Neural progenitor cell (in vitro differentiated cells): ENCODE measurements around the gene PLAC1. TPM values are rescaled to one million over a fixed set of nuclear protein-coding genes. Genes with fewer than 3 reads are reported as not detected.

Experiments used
- DNase-seq: peaks from one replicate; pipeline ENCODE4 v3.0.0-alpha.2; 2016; ENCODE audit warnings: low spot score
- H2AFZ ChIP-seq: fragments of 200-600 bp; sonication (generic); replicated peaks from 2 replicates; pipeline ENCODE4 v1.6.1; 2016; ENCODE audit warnings: antibody characterized with exemption
- H3F3A ChIP-seq: fragments of 200-600 bp; sonication (generic); 2 replicates; pipeline ENCODE4 v1.6.1; 2016; ENCODE audit warnings: antibody characterized with exemption, low read depth
- H3K27ac ChIP-seq: fragments of 200-600 bp; sonication (generic); 2 replicates; pipeline ENCODE4 v1.5.1; 2016; ENCODE audit warnings: mild to moderate bottlenecking
- H3K27me3 ChIP-seq: fragments of 200-600 bp; sonication (generic); 2 replicates; pipeline ENCODE4 v1.6.1; 2016; ENCODE audit warnings: mild to moderate bottlenecking, moderate library complexity
- H3K36me3 ChIP-seq: fragments of 200-600 bp; sonication (generic); 2 replicates; pipeline ENCODE4 v1.5.1; 2016
- H3K4me1 ChIP-seq: fragments of 200-600 bp; sonication (generic); 2 replicates; pipeline ENCODE4 v1.6.1; 2016; ENCODE audit warnings: mixed run types
- H3K4me2 ChIP-seq: fragments of 200-600 bp; sonication (generic); 2 replicates; pipeline ENCODE4 v1.6.1; 2016
- H3K4me3 ChIP-seq: fragments of 200-600 bp; sonication (generic); 2 replicates; pipeline ENCODE4 v1.5.1; 2016
- H3K79me2 ChIP-seq: fragments of 200-600 bp; sonication (generic); 2 replicates; pipeline ENCODE4 v1.6.1; 2016; ENCODE audit warnings: low read depth
- H3K9ac ChIP-seq: fragments of 200-600 bp; sonication (generic); 2 replicates; pipeline ENCODE4 v1.6.1; 2016
- H3K9me3 ChIP-seq: fragments of 200-600 bp; sonication (generic); 2 replicates; pipeline ENCODE4 v1.5.1; 2016; ENCODE audit warnings: low read depth
- H4K20me1 ChIP-seq: fragments of 200-600 bp; sonication (generic); 2 replicates; pipeline ENCODE4 v1.6.1; 2016; ENCODE audit warnings: low read depth
- H3K27ac Mint-ChIP-seq: 3 replicates; pipeline ENCODE4 v1.8.0; 2021; ENCODE audit warnings: mixed read lengths
- H3K27me3 Mint-ChIP-seq: 2 replicates; pipeline ENCODE4 v1.8.0; 2022; ENCODE audit warnings: low read depth, mild to moderate bottlenecking, inconsistent platforms, moderate library complexity, mixed read lengths; ENCODE audit not compliant: insufficient read depth
- H3K36me3 Mint-ChIP-seq: 3 replicates; pipeline ENCODE4 v1.8.0; 2021; ENCODE audit warnings: mixed read lengths
- H3K4me1 Mint-ChIP-seq: 3 replicates; pipeline ENCODE4 v1.8.0; 2021; ENCODE audit warnings: mixed read lengths
- H3K4me3 Mint-ChIP-seq: 3 replicates; pipeline ENCODE4 v1.8.0; 2021; ENCODE audit warnings: mild to moderate bottlenecking, moderate library complexity, mixed read lengths
- H3K9me3 Mint-ChIP-seq: 3 replicates; pipeline ENCODE4 v1.8.0; 2020; ENCODE audit warnings: mixed read lengths
- EZH2 ChIP-seq: fragments of 200-600 bp; sonication (generic); IDR thresholded peaks from 2 replicates; pipeline ENCODE4 v1.6.1; 2017; ENCODE audit warnings: antibody characterized with exemption, mild to moderate bottlenecking, moderate library complexity
- EZH2phosphoT487 ChIP-seq: fragments of 200-600 bp; sonication (generic); IDR thresholded peaks from 2 replicates; pipeline ENCODE4 v1.6.1; 2017; ENCODE audit warnings: antibody characterized with exemption
- microRNA counts: library from miRNA; unstranded; fragments of <30 nt; microRNA quantifications from one replicate; lab custom pipeline; 2016
- microRNA-seq: library from miRNA; unstranded; fragments of <30 nt; microRNA quantifications from one replicate; pipeline ENCODE4, GENCODE V29; 2016
- small RNA-seq: library from RNA; depleted of rRNA; stranded (forward); fragments of <200 nt; gene quantifications from one replicate; pipeline ENCODE3, GENCODE V24; 2015
- total RNA-seq: library from RNA; depleted of rRNA; stranded (reverse); fragments of >200 nt; gene quantifications from 2 replicates; pipeline ENCODE4 v1.2.3, GENCODE V29; 2015; ENCODE audit warnings: low replicate concordance
- TF ChIP-seq, protein P1 (sequence below): fragments of 200-600 bp; sonication (generic); IDR thresholded peaks from 2 replicates; pipeline ENCODE4 v1.5.1; 2017; ENCODE audit warnings: antibody characterized with exemption, mild to moderate bottlenecking

Gene PLAC1
- total RNA-seq, 1 donor from 2014 or later, result not detected

DNA sequence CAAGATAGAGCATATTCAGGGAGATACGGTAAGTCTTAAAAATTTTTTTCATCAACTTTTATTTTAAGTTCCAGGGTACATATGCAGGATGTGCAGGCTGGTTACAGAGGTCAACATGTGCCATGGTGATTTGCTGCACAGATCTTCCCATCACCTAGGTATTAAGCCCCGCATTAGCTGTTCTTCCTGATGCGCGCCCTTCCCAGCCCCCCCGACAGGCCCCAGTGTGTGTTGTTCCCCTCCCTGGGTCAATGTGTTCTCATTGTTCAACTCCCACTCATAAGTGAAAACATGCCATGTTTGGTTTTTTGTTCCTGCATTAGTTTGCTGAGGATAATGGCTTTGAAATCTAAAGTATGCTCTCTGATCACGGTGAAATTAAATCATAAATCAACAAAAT lies 134.1 kb downstream of the PLAC1 start:
- Histone ChIP-seq H3K9me3 (no peaks in the 10 kb centered on the region), H4K20me1 (no peaks in the 10 kb centered on the region), H3K9ac (no peak overlapping the region), H3K79me2 (no peaks in the 10 kb centered on the region), H2AFZ (no peak overlapping the region), H3K4me2 (no peak overlapping the region), H3K4me3 (no peak overlapping the region), H3F3A (no peaks in the 10 kb centered on the region), H3K27ac (no peak overlapping the region), H3K4me1 (no peaks in the 10 kb centered on the region), H3K27me3 (no peaks in the 10 kb centered on the region), H3K36me3 (no peaks in the 10 kb centered on the region)
- Mint-ChIP-seq H3K27me3 (no peaks in the 10 kb centered on the region), H3K27ac (no peak overlapping the region), H3K36me3 (no peaks in the 10 kb centered on the region), H3K4me1 (peaks cover 9% of the 10 kb centered on the region), H3K4me3 (no peak overlapping the region), H3K9me3 (no peaks in the 10 kb centered on the region)
- no peak for TF ChIP-seq EZH2phosphoT487
- TF ChIP-seq, protein P1, sequence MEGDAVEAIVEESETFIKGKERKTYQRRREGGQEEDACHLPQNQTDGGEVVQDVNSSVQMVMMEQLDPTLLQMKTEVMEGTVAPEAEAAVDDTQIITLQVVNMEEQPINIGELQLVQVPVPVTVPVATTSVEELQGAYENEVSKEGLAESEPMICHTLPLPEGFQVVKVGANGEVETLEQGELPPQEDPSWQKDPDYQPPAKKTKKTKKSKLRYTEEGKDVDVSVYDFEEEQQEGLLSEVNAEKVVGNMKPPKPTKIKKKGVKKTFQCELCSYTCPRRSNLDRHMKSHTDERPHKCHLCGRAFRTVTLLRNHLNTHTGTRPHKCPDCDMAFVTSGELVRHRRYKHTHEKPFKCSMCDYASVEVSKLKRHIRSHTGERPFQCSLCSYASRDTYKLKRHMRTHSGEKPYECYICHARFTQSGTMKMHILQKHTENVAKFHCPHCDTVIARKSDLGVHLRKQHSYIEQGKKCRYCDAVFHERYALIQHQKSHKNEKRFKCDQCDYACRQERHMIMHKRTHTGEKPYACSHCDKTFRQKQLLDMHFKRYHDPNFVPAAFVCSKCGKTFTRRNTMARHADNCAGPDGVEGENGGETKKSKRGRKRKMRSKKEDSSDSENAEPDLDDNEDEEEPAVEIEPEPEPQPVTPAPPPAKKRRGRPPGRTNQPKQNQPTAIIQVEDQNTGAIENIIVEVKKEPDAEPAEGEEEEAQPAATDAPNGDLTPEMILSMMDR, result no peak
- TF ChIP-seq EZH2, result no peak
- no peak for DNase-seq

DNA sequence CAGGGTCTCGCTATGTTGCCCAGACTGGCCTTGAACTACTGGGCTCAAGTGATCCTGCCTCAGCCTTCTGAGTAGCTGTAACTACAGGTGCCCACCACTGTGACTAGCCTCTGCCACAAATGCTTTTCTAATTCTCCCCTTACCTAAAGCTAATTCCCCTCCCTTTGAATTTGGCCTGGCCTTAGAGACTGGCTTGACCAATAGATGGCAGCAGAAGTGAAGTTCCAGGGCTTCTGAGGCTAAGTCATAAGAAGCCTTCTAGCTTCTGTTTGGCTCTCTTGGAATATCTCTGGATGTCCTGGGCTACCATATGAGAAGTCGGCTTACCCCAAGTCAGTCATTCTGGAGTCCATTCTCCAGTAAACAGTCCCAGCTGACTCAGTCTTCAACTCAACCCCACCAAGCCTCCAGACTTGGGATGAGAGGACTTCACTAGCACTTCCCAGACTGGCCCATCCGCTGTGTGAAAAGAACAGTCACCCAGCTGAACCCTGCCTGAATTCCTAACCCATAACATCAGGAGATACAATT lies 137.3 kb downstream of the PLAC1 start:
- Mint-ChIP-seq H3K27me3 (no peaks in the 10 kb centered on the region), H3K9me3 (no peaks in the 10 kb centered on the region), H3K27ac (peak overlapping the region; percentile 32), H3K4me1 (no peaks in the 10 kb centered on the region), H3K36me3 (peaks cover 2% of the 10 kb centered on the region), H3K4me3 (no peak overlapping the region)
- no peaks in the 10 kb centered on the region for H3F3A ChIP-seq
- no peak overlapping the region for H3K4me3 ChIP-seq
- no peak overlapping the region for H2AFZ ChIP-seq
- no peak overlapping the region for H3K4me2 ChIP-seq
- no peaks in the 10 kb centered on the region for H3K4me1 ChIP-seq
- H3K27ac ChIP-seq, result no peak overlapping the region
- no peaks in the 10 kb centered on the region for H3K27me3 ChIP-seq
- H4K20me1 ChIP-seq, result no peaks in the 10 kb centered on the region
- no peaks in the 10 kb centered on the region for H3K79me2 ChIP-seq
- H3K9me3 ChIP-seq, result no peaks in the 10 kb centered on the region
- H3K9ac ChIP-seq, result no peak overlapping the region
- TF ChIP-seq, protein P1, result peak; percentile 64
- TF ChIP-seq EZH2 (no peak), EZH2phosphoT487 (no peak)
- peak; percentile 64 for DNase-seq
- H3K36me3 ChIP-seq, result no peaks in the 10 kb centered on the region

MicroRNA genes within 50 kb of the gene (microRNA counts, 767-probe panel; counts per million panel counts)
- microRNA hsa-miR-424-5p (lab: Ali Mortazavi, UCI) (460 counts per million, percentile 90 among the panel's probes with 10 or more counts), microRNA hsa-miR-450a-5p (lab: Ali Mortazavi, UCI) (460 counts per million, percentile 90 among the panel's probes with 10 or more counts), microRNA hsa-miR-450b-3p (lab: Ali Mortazavi, UCI) (460 counts per million, percentile 90 among the panel's probes with 10 or more counts), microRNA hsa-miR-450b-5p (lab: Ali Mortazavi, UCI) (460 counts per million, percentile 90 among the panel's probes with 10 or more counts), microRNA hsa-miR-503 (lab: Ali Mortazavi, UCI) (460 counts per million, percentile 90 among the panel's probes with 10 or more counts), microRNA hsa-miR-542-3p (lab: Ali Mortazavi, UCI) (460 counts per million, percentile 90 among the panel's probes with 10 or more counts), microRNA hsa-miR-542-5p (lab: Ali Mortazavi, UCI) (460 counts per million, percentile 90 among the panel's probes with 10 or more counts)

Small RNA genes lying within 50 kb of the gene (microRNA-seq; reads per million reads assigned to microRNA genes)
- gene MIR424 (473 reads per million, percentile 89 among the genes with 10 or more reads in this experiment), gene MIR450A1 (not detected), gene MIR450A2 (not detected), gene MIR450B (not detected), gene MIR503 (6.9 reads per million, percentile 30 among the genes with 10 or more reads in this experiment), gene MIR542 (5.6 reads per million, percentile 27 among the genes with 10 or more reads in this experiment)

Small RNA genes lying within 50 kb of the gene (small RNA-seq; reads per million reads assigned to genes)
- gene AC004383.1, result not detected
- gene MIR450A1, result not detected
- not detected for gene MIR450A2
- not detected for gene MIR450B
- gene MIR503, result 0.30 reads per million, percentile 25 among the genes with 10 or more reads in this experiment
- gene MIR542, result 0.27 reads per million, percentile 20 among the genes with 10 or more reads in this experiment

Other genes starting within 250 kb of the PLAC1 start
- 16.3 and 20.9 TPM in 2 replicates for gene HPRT1, start 198.3 kb downstream of the PLAC1 start, total RNA-seq
- gene PABIR2, start 138.7 kb upstream of the PLAC1 start, total RNA-seq, result 33.1 and 54.5 TPM in 2 replicates